ENCODE data around the gene FNBP1L.

The FNBP1L gene

GRCh38 chr1:93447481-93448291, at the start of gene FNBP1L:
FNBP1L (plus strand) TSS chr1:93448118; CDS start chr1:93448282, 164 bp downstream.
- no peak for TF ChIP-seq CTCF (IDR thresholded peaks at IDR 0.05; ENCODE audit: unreplicated experiment in 3 of 3)
- H3K36me3 Mint-ChIP-seq (ENCODE audit: low read depth) = no peaks in the 10 kb centered on the region
- H3K9me3 Mint-ChIP-seq = no peaks in the 10 kb centered on the region
- peaks cover 31% of the 10 kb centered on the region for H3K4me1 Mint-ChIP-seq
- no peaks in the 10 kb centered on the region for H3K27me3 Mint-ChIP-seq (ENCODE audit: low read depth)
- peak within 1 kb of the TSS; percentile 98 to 100 (median 98) for H3K4me3 Mint-ChIP-seq
- H3K27ac Mint-ChIP-seq = peak within 1 kb of the TSS; percentile 93 to 99 (median 99)

- no peaks in the 10 kb centered on the region for H3K4me1 Mint-ChIP-seq
- no peak for TF ChIP-seq CTCF (IDR thresholded peaks at IDR 0.05; ENCODE audit: unreplicated experiment in 3 of 3)
- H3K9me3 Mint-ChIP-seq = peaks cover 3% of the 10 kb centered on the region
- H3K27ac Mint-ChIP-seq = no peak overlapping the region
- H3K36me3 Mint-ChIP-seq (ENCODE audit: low read depth) = no peaks in the 10 kb centered on the region
- H3K27me3 Mint-ChIP-seq (ENCODE audit: low read depth) = no peaks in the 10 kb centered on the region
- H3K4me3 Mint-ChIP-seq = no peak overlapping the region
Observed at GRCh38 chr1:93399781-93400180, 48.1 kb upstream of the FNBP1L start.

GRCh38 chr1:93408203-93408602, 39.7 kb upstream of the FNBP1L start:
- H3K4me3 Mint-ChIP-seq = no peak overlapping the region
- no peaks in the 10 kb centered on the region for H3K4me1 Mint-ChIP-seq
- peaks cover 3% of the 10 kb centered on the region for H3K27me3 Mint-ChIP-seq (ENCODE audit: low read depth)
- H3K9me3 Mint-ChIP-seq = peaks cover 30% of the 10 kb centered on the region
- no peak for TF ChIP-seq CTCF (IDR thresholded peaks at IDR 0.05; ENCODE audit: unreplicated experiment in 3 of 3)
- no peak overlapping the region for H3K27ac Mint-ChIP-seq
- H3K36me3 Mint-ChIP-seq (ENCODE audit: low read depth) = no peaks in the 10 kb centered on the region

- Mint-ChIP-seq H3K27me3 (ENCODE audit: low read depth) (peaks cover 3% of the 10 kb centered on the region), H3K36me3 (ENCODE audit: low read depth) (no peaks in the 10 kb centered on the region), H3K9me3 (peaks cover 21% of the 10 kb centered on the region), H3K4me3 (no peak overlapping the region), H3K27ac (no peak overlapping the region), H3K4me1 (no peaks in the 10 kb centered on the region)
- TF ChIP-seq CTCF (IDR thresholded peaks at IDR 0.05; ENCODE audit: unreplicated experiment in 3 of 3) = no peak
Observed at GRCh38 chr1:93411000-93411399, 36.9 kb upstream of the FNBP1L start.

DNA sequence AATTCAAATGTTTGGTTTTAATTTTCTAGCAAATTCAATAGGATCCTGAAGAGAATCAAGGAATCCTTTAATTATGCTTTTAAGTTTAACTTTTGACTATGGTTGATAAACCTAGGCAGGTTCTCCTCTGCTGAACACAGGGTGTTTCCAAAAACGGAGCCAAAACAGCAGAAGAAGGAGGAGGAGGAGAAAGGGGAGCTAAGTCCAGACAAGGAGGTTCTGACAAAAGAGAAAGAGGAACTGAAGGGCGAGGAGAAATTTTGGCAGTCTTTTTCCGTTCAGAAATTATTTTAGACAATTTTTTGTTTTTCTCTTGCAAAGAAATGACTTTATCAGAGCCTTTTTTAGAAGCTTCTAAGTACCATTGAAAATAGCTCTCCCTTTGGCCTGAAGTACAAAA, 33.2 kb upstream of the FNBP1L start:
- no peak for TF ChIP-seq CTCF (IDR thresholded peaks at IDR 0.05; ENCODE audit: unreplicated experiment in 3 of 3)
- no peak overlapping the region for H3K4me3 Mint-ChIP-seq
- no peaks in the 10 kb centered on the region for H3K4me1 Mint-ChIP-seq
- peaks cover 3% of the 10 kb centered on the region for H3K9me3 Mint-ChIP-seq
- no peak overlapping the region for H3K27ac Mint-ChIP-seq
- peaks cover 3% of the 10 kb centered on the region for H3K27me3 Mint-ChIP-seq (ENCODE audit: low read depth)
- H3K36me3 Mint-ChIP-seq (ENCODE audit: low read depth) = no peaks in the 10 kb centered on the region

GRCh38 chr1:93415296-93415695, 32.6 kb upstream of the FNBP1L start:
- no peak overlapping the region for H3K4me3 Mint-ChIP-seq
- no peaks in the 10 kb centered on the region for H3K4me1 Mint-ChIP-seq
- H3K36me3 Mint-ChIP-seq (ENCODE audit: low read depth) = no peaks in the 10 kb centered on the region
- H3K9me3 Mint-ChIP-seq = peaks cover 2% of the 10 kb centered on the region
- TF ChIP-seq CTCF (IDR thresholded peaks at IDR 0.05; ENCODE audit: unreplicated experiment in 3 of 3) = no peak
- H3K27me3 Mint-ChIP-seq (ENCODE audit: low read depth) = peaks cover 3% of the 10 kb centered on the region
- H3K27ac Mint-ChIP-seq = no peak overlapping the region
